Ovary (tissue), 9 donors: Measurements from ENCODE around the gene NAA20. TPM values are rescaled to one million over a fixed set of nuclear protein-coding genes. Genes with fewer than 3 reads are reported as not detected.
"Not testable (repeated sequence)": the region's sequence is repeated elsewhere in the genome, so short reads cannot be mapped to it uniquely, and the experiment has no call there.

Source experiments
- DNase-seq, 5 donors: peaks; one replicate each; pipeline ENCODE4 v3.0.0-alpha.2; 2019 to 2020
- H3K27ac ChIP-seq, 2 donors: fragments of 200-600 bp; one replicate each; pipeline versions ENCODE4 v1.5.1 to v1.8.0; 2019 to 2022
- H3K27me3 ChIP-seq: fragments of 200-600 bp; one replicate; pipeline ENCODE4 v1.8.0; 2022
- H3K36me3 ChIP-seq: fragments of 200-600 bp; sonication (generic); one replicate; pipeline ENCODE4 v1.5.1; 2019
- H3K4me1 ChIP-seq: one replicate; pipeline ENCODE4 v1.8.1; 2013; ENCODE audit warnings: mild to moderate bottlenecking, moderate library complexity; ENCODE audit not compliant: insufficient read depth
- H3K4me3 ChIP-seq: fragments of 200-600 bp; sonication (generic); one replicate; pipeline ENCODE4 v1.5.1; 2017
- H3K9me3 ChIP-seq, 2 donors: fragments of 200-600 bp in 1 of 2; sonication (generic) in 1 of 2; one replicate each; pipeline versions ENCODE4 v1.5.1 to v1.8.1; 2013 to 2019; ENCODE audit warnings: mild to moderate bottlenecking in 1 of 2, moderate library complexity in 1 of 2
- EP300 ChIP-seq: sonication (generic); formaldehyde crosslinking; IDR thresholded peaks from one replicate; pipeline ENCODE4 v1.6.1; 2017; ENCODE audit warnings: antibody characterized with exemption
- POLR2A ChIP-seq: fragments of 450-650 bp; IDR thresholded peaks from one replicate; pipeline ENCODE4 v1.6.1; 2017; ENCODE audit warnings: antibody characterized with exemption, mild to moderate bottlenecking, moderate library complexity
- WGBS, 3 donors: extraction: QIAGEN DNeasy Blood & Tissue Kit in 1 of 3; methylation state at CpG; one replicate each; pipeline versions ENCODE4 v1.1.5 to v1.1.7; 2013 to 2017; 5-methylcytosine and 5-hydroxymethylcytosine counted together
- intact Hi-C, 4 donors: fragments of 100-400 bp; cut with DNase I; formaldehyde crosslinking; loops; one replicate each; pipeline versions ENCODE4 v1.11.0 to v1.15.1; 2022 to 2023
- polyA plus RNA-seq, 2 donors: library from polyadenylated mRNA; stranded (reverse); fragments of 200-250 nt in 1 of 2; fragments of 350-450 nt in 1 of 2; fragmentation: Illumina TruSeq in 1 of 2; extraction: RNeasy Lipid Tissue Mini Kit (QIAGEN cat#74804) in 1 of 2; gene quantifications; one replicate each; pipeline ENCODE4 v1.2.3, GENCODE V29; 2013 to 2014
- total RNA-seq, 7 donors: library from RNA; depleted of rRNA in 2 of 7; stranded (reverse); fragments of >200 nt in 2 of 7; fragmentation: NEBNext Ultra II Directional in 3 of 7; extraction: Animal tissue kit (Norgen Biotek cat#: 25700) in 3 of 7; gene quantifications; one replicate each; pipeline versions ENCODE4 v1.1.0 to v1.2.4, GENCODE V29; 2016 to 2023
- TF ChIP-seq, protein P1 (sequence below), 3 donors: fragments of 450-650 bp in 2 of 3; fragments of 200-600 bp in 1 of 3; IDR thresholded peaks; one replicate each; pipeline versions ENCODE4 v1.5.1 to v1.8.0; 2016 to 2022; ENCODE audit warnings: antibody characterized with exemption in 3 of 3, mild to moderate bottlenecking in 1 of 3
- donor health status: DM: no; HTN: no; CAD: no; lungs with moderate emphysema.
- donor health status: DM: no; HTN: no; CAD: no.
- donor health status: Bipolar disorder and iron deficiency.
- donor health status: DM: yes; HTN: yes; CAD: no.
- donor health status: DM: no; HTN: no; CAD: no.
- donor health status: DM: yes; HTN: yes; CAD: no.

NAA20 gene
- total and polyA plus RNA-seq, 9 donors, result 19.4 to 67.6 (median 46.1) TPM

DNA sequence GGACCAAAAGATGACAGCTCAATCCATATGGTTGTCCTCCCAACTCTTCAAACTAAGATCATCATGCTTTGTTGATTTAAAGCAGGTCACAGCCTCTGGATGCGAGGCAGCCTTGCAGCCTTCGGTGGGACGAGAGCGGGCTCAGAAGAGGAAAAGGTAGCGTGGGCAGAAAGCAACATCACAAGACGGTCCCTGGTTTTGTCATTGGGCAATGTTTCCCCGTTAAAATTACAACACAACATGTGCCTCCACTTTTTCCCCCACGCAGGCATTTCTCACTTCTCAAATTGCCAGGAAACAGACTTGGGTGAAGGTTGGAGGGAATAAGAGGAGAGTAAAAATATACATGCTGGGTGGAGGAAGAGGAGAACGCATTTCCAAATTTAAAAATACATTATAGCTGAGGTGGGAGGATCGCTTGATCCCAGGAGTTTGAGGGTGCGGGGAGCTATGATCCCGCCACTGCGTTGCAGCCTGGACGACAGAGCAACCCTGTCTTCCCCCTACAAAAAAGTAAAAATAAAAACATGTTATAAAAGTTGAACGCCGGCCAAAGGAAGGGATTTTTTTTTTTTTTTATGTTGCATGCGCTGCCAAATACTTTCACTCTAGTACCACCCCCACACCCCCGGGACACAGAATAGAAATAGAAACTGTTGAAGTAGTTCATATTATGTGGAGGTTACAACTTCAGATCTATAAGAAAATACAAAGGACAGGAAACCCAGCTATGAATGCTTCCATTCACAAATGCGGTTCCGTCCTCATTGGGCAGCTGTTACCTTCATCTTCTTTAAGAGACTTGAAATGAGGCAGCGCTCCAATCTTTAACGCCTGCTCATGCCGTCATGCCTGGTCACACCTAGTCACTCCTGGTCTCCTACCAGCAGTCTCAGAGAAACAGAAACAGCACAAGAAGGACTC lies 13.9 kb upstream of the NAA20 start:
- no peaks in the 10 kb centered on the region for H3K36me3 ChIP-seq
- intact Hi-C loops, result no loop called here
- H3K4me1 ChIP-seq, result peaks cover 8% of the 10 kb centered on the region
- H3K27ac ChIP-seq, result peak overlapping the region in 1 of 2 donors; percentile 56
- WGBS, 3 donors, result 4 to 5% (median 5%) methylated on average over 23 of the region's 23 CpGs
- H3K27me3 ChIP-seq, result no peaks in the 10 kb centered on the region
- DNase-seq, result peak in 3 of 5 donors; percentile 35 to 56 (median 52)
- no peaks in the 10 kb centered on the region for H3K9me3 ChIP-seq
- H3K4me3 ChIP-seq, result peak overlapping the region; percentile 12
- TF ChIP-seq, protein P1, sequence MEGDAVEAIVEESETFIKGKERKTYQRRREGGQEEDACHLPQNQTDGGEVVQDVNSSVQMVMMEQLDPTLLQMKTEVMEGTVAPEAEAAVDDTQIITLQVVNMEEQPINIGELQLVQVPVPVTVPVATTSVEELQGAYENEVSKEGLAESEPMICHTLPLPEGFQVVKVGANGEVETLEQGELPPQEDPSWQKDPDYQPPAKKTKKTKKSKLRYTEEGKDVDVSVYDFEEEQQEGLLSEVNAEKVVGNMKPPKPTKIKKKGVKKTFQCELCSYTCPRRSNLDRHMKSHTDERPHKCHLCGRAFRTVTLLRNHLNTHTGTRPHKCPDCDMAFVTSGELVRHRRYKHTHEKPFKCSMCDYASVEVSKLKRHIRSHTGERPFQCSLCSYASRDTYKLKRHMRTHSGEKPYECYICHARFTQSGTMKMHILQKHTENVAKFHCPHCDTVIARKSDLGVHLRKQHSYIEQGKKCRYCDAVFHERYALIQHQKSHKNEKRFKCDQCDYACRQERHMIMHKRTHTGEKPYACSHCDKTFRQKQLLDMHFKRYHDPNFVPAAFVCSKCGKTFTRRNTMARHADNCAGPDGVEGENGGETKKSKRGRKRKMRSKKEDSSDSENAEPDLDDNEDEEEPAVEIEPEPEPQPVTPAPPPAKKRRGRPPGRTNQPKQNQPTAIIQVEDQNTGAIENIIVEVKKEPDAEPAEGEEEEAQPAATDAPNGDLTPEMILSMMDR (IDR thresholded peaks at IDR 0.05), result no peak
- peak; percentile 47 for TF ChIP-seq EP300

DNA sequence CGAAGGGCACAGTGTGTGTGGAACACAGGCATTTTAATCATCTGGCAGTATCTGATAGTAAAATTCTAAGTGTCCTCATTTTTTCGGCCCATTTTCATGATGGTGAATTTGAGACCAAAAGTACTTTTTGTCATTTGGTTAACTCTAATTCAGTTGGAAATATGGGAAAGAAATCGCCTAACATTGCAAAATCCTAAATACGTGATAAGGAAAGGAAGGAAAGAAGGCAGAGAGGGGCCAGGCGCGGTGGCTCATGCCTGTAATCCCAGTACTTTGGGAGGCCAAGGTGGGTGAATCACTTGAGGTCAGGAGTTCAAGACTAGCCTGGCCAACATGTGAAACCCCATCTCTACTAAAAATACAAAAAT lies 13.2 kb upstream of the NAA20 start:
- Histone ChIP-seq H3K27ac (peak overlapping the region in 1 of 2 donors; percentile 56), H3K4me3 (peak overlapping the region; percentile 12)
- intact Hi-C loops, H3K9me3 ChIP-seq, H3K36me3 ChIP-seq, DNase-seq, H3K27me3 ChIP-seq, H3K4me1 ChIP-seq: not testable (repeated sequence)
- WGBS, 3 donors, result 49 to 60% (median 54%) methylated on average over 6 of the region's 6 CpGs

DNA sequence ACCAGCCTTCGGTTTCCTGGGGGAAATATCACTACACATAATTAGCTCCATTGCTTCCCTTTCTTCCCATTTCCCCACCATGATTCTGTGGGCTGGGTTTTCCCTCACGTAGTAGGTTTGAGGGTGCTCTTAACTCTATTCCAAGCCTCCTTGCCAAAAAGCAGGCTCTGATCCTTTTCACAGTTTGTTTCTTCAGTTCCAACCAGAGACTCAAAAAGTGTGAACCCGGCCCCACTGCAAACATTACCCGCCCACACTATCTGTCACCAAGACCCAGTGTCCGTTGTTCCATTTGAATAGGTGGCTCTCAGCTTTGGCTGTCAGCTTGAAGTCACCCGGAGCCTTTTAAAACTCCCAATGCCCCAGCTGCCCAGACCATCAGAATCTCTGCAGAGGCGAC lies 11.8 kb upstream of the NAA20 start:
- Histone ChIP-seq H3K36me3 (no peaks in the 10 kb centered on the region), H3K9me3 (no peaks in the 10 kb centered on the region), H3K27ac (no peak overlapping the region), H3K4me3 (no peak overlapping the region), H3K4me1 (peaks cover 8% of the 10 kb centered on the region), H3K27me3 (no peaks in the 10 kb centered on the region)
- no peak for DNase-seq
- WGBS, 3 donors, result 75 to 82% (median 76%) methylated on average over 7 of the region's 7 CpGs
- TF ChIP-seq, protein P1 (IDR thresholded peaks at IDR 0.05), result no peak
- TF ChIP-seq POLR2A (no peak), EP300 (no peak)
- intact Hi-C loops, result no loop called here

DNA sequence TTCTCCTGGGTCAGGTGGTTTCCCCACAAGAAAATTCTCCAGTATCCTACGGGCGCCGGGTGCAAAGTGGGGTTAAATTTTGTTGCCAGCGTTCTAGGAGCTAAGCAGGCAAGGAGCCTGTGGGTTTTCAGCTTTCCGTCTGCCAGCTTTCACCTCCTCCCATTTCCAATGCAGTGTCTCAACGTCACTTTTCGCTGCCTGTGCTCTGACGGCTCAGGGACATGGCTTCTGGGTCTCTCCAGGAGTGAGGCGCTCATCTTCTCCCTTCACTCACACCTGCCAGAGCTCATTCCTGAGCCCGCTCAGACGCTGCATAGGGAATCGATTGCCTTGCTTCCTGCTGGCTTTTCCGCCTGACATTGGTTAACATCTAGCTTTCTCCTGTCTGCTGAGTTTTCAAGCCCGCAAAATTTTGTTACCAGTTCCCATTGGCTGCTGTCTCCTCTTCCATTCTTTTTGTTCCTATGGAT lies 7.3 kb upstream of the NAA20 start:
- Histone ChIP-seq H3K36me3 (no peaks in the 10 kb centered on the region), H3K4me3 (no peak overlapping the region), H3K4me1 (peaks cover 3% of the 10 kb centered on the region), H3K9me3 (no peaks in the 10 kb centered on the region), H3K27me3 (no peaks in the 10 kb centered on the region), H3K27ac (no peak overlapping the region)
- TF ChIP-seq, protein P1 (IDR thresholded peaks at IDR 0.05), result no peak
- TF ChIP-seq EP300 (no peak), POLR2A (no peak)
- intact Hi-C loops, result no loop called here
- no peak for DNase-seq
- WGBS, 3 donors, result 40 to 68% (median 55%) methylated on average over 14 of the region's 14 CpGs
